ENCODE data around the gene SPG7.

SPG7 gene

DNA sequence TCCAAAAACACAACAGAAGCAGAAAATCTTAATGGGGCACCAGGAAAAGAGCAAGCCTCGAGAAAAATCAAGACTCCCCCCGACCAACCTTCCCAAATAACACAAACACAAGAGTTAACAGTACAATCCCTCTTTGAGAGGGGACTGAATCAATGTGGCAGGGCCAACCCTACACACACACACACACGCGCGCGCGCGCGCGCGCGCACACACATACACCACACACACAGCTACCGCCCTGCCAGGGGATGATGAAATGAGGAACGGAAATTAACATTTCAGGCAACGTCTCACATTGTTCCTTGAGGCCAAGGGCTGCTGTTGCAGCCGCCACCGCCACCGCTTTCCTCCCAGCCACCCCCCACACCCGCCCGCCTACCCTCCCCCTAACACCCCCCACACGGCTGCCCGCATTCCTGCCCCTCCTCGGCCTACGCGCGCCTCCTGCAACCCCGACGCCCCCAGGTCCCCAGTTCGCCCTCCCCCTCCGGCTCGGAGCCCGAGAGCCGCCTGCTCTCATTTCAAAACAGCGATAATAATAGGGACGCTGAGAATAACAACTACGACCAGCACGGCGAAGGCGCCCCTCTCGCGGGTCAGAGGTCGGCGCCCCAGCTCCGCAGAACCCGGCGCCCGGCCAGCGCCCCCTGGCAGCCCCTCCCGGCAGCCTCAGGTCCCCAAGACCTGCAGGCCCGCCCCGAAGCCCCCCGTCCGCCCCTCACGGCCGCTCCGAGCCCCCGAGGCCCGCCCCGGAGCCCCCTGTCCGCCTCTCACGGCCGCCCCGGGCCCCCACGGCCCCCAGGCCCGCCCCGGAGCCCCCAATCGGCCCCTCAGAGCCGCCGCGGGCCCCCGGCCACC is 18.9 kb upstream of the SPG7 start:
- DNase-seq = peak; percentile 84

- DNase-seq = no peak
These were observed 18.2 kb upstream of the SPG7 start for GRCh38 chr16:89489898-89490438.

DNA sequence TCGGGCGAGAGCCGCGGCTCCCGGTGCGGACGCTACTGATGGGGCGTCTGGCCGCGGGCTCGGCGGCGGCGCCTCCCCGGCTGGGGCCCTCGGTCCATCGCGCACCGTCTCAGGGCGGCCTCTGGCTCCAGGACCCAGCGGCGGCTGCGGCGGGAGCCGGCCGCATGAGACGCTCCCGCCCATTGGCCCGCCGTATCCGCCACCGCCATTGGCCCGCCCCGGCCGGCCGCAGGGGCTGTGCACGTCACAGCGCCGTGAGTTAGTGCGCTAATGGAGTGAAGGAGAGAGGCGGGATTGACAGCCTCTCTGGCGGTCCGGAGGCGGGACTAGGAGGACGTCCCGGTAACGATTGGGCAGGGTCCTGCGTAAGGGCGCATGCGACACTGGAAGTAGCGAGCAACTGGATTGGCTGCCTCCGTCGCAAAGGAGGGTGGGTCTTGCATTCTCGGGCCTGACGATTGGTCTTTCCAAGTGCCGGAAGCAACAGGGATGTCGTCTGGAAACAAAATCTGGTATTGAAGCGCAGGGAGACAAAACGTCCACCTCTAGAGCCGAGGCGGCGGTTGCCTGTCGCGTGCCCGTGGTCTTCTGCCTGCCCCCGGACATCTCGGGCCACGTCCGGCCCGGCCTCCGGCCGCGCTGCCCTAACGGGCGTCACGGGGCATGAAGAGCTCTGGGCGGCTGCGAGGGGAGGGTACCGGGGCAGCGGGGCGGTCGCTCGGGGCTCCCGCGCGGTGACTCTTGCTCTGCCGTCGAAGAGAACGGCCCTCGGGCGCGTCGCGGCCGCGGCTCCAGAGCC is 17.6 kb upstream of the SPG7 start, which contains the start of gene ANKRD11:
Gene ANKRD11 (minus strand): TSS at position 123 of the 799 bp plus-strand sequence. CDS start 173,542 bp downstream, outside the sequence.
- DNase-seq = peak; percentile 99

GRCh38 chr16:89491238-89491869 is 16.8 kb upstream of the SPG7 start:
- no peak for DNase-seq

GRCh38 chr16:89491974-89492687 is 16.1 kb upstream of the SPG7 start:
- DNase-seq = no peak

GRCh38 chr16:89493776-89494175 is 14.4 kb upstream of the SPG7 start:
- DNase-seq = no peak

DNA sequence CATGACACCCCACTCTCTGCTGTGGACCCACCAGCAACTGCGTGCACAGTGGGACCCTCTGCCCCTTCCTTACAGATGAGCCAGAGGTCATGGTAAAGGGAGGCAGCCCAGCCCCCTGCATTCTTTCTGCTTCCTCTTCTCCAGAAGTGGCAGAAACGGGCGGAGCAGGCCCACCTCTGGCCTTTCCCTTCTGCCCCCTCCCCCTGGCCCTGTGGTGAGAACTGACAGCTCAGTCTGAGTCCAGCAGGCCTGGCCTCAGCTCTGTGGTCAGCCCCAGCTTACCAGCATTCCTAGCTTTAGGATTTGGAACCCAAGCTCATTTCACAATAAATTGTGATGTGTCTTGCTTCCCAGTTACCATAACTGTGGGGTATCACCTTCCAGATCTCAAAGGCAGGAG is 13.1 kb upstream of the SPG7 start:
- DNase-seq = no peak

- no peak for DNase-seq
These were observed 9.4 kb upstream of the SPG7 start for GRCh38 chr16:89498839-89499238.

DNA sequence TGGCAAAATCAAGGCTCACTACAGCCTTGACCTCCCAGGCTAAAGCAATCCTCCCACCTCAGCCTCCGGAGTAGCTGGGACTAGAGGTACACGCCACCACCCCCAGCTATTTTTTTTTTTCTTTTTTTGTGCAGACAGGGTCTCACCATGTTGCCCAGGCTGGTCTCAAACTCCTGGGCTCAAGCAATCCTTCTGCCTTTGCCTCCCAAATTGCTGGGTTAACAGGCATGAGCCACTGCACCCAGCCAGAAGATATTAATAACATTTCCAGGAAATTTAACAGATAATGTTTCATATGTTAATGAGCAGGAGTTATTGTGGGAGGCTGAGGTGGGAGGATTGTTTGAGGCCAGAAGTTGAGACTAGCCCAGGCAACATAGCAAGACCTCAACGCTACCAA is 8.4 kb upstream of the SPG7 start:
- DNase-seq = no peak

DNA sequence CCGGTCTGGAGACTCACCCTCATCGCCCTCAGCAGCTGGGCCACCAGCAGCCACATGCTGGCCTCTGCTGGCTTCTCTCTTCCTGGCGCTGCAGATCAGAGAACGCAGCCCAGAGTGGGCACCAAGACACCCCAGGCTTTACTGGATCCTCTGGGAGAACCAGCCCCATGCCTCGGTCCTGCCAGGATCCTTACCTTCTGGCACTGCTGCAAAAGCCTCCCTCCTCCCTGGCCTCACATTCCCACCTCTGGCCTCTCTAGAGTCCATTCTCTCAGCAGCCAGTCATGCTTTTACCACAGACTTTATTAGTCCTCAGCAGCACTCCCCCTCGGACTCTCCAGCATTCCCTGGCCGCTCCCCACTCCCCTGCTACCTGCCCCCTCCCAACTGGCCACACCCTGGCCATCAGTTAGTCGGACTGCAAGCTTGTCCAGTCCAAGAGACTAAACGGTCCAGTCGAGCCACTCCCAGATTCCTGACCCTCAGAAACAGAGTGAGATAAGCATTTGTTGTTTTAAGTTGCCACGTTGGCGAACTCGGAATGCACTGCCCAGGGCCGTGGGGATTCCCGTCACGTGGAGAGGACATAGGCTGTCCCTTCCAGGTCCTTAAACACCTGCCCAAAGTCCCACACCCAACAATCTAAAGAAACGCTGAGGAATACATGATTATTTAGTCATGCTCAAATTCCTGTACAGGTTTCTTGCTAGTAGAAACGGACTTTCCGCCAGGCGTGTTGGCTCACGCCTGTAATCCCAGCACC is 5.9 kb upstream of the SPG7 start:
- DNase-seq = no peak

DNA sequence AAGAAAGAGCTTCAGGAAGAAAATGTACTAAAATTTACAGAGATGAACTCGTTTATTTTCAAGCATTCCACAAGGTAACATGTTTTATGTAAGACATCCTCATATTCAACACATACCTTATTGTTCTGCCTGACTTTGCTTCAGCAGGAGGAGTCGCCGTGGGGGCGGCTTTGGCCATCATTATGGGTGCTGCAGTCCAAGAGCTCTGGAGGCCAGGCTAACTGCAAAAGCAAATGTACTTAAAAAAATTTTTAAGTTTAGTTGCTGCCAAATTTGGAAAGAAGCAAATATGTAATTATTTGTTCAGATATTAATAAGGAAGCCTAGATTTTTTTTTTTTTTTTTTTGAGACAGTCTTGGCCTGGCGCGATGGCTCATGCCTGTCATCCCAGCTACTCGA is 4.1 kb upstream of the SPG7 start:
- DNase-seq = no peak

- peak; percentile 87 for DNase-seq
These were observed 2.7 kb upstream of the SPG7 start for GRCh38 chr16:89505204-89506112.

DNA sequence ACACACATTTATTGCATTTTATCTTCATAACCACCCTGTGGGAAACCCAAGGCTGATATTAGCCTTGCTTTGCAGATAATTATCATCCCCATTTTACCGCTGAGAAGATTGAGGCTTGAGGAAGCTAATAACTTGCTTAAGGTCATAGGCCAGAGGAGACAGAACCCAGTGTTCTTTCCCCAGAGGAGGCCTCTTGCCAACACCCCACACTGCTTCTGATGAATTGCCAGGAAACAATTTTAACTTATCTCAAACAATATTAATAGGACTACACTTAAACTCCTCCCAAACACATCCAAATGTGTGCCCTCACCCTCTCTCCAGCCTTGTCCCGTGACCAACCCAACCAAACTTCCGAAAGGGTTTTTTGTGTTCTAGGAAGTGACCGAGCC is 2.1 kb upstream of the SPG7 start:
- DNase-seq = no peak

GRCh38 chr16:89506791-89507191 is 1.4 kb upstream of the SPG7 start:
- peak; percentile 32 for DNase-seq

GRCh38 chr16:89507214-89507833 is 879 bp upstream of the SPG7 start:
- no peak for DNase-seq

- no peak for DNase-seq
These were observed 2.3 kb downstream of the SPG7 start for GRCh38 chr16:89510526-89510925.

GRCh38 chr16:89511374-89511773 is 3.2 kb downstream of the SPG7 start:
- no peak for DNase-seq

GRCh38 chr16:89512453-89512852 is 4.2 kb downstream of the SPG7 start:
- DNase-seq = no peak

DNA sequence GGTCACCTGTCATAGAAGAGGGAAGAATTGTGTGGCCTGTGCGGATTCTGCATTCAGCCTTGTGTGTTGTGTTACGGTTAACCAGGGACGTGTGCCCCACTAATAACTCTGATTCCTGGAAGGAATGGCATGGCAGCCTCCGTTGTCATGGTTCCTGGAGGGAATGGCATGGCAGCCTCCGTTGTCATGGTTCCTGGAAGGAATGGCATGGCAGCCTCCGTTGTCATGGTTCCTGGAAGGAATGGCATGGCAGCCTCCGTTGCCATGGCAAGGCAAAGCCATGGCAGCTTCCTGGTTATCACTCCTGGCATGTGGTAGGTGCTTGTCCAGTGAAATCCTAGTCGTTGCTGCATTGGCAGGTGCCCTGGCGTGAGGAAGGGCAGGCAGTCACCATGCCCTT is 8.9 kb downstream of the SPG7 start:
- no peak for DNase-seq

DNA sequence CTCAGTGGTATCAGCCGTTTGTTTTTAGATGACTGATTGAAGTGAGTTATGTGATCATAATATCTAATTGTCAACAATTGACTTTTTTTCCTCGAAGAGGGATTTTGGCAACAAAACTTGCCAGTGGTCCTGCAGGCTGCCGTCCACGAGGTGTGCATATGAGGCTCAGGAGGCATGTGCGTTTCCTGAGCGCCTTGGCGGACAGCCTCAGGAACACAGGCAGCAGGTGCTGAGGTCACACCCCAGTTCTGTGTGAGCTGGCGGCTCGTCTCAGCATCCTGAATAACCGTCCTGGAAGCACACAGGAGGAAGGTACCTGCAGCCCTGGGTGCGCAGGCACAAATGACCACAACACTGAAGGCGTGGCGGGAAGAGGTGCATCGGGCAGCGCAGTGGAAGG is 11.7 kb downstream of the SPG7 start:
- DNase-seq = no peak
